Central memory CD4-positive, alpha-beta T cell (primary cell): ENCODE results near the gene KY.

Experiments
- DNase-seq: peaks from one replicate; pipeline ENCODE4 v3.0.0; 2022

Gene KY

GRCh38 chr3:134672571-134672970 lies 21.7 kb upstream of the KY start:
- DNase-seq, result no peak

- no peak for DNase-seq
Observed at GRCh38 chr3:134667956-134668355, 17.1 kb upstream of the KY start.

- no peak for DNase-seq
Observed at GRCh38 chr3:134667406-134667805, 16.6 kb upstream of the KY start.

- no peak for DNase-seq
Observed at GRCh38 chr3:134666885-134667284, 16.1 kb upstream of the KY start.

GRCh38 chr3:134666466-134666865 lies 15.6 kb upstream of the KY start:
- DNase-seq, result no peak

GRCh38 chr3:134666052-134666451 lies 15.2 kb upstream of the KY start:
- DNase-seq, result no peak

GRCh38 chr3:134665243-134665642 lies 14.4 kb upstream of the KY start:
- no peak for DNase-seq

GRCh38 chr3:134663721-134664456 lies 13.1 kb upstream of the KY start:
- no peak for DNase-seq

- no peak for DNase-seq
Observed at GRCh38 chr3:134660046-134660441, 9.2 kb upstream of the KY start.

- no peak for DNase-seq
Observed at GRCh38 chr3:134659391-134660045, 8.7 kb upstream of the KY start.

GRCh38 chr3:134658555-134658954 lies 7.7 kb upstream of the KY start:
- DNase-seq, result no peak

GRCh38 chr3:134656211-134656800 lies 5.5 kb upstream of the KY start:
- DNase-seq, result no peak

GRCh38 chr3:134655706-134656105 lies 4.9 kb upstream of the KY start:
- no peak for DNase-seq

- no peak for DNase-seq
Observed at GRCh38 chr3:134654031-134654430, 3.2 kb upstream of the KY start.

GRCh38 chr3:134652886-134653630 lies 2.2 kb upstream of the KY start:
- no peak for DNase-seq

GRCh38 chr3:134652409-134652831 lies 1.6 kb upstream of the KY start:
- no peak for DNase-seq

GRCh38 chr3:134651347-134652041 lies 672 bp upstream of the KY start:
- no peak for DNase-seq

GRCh38 chr3:134649106-134649705 lies 1.6 kb downstream of the KY start:
- DNase-seq, result no peak

- DNase-seq, result no peak
Observed at GRCh38 chr3:134647902-134648760, 2.7 kb downstream of the KY start.

GRCh38 chr3:134646086-134646485 lies 4.7 kb downstream of the KY start:
- DNase-seq, result no peak

GRCh38 chr3:134645515-134645914 lies 5.3 kb downstream of the KY start:
- no peak for DNase-seq
